ENCODE data around the gene MX1. TPM values are rescaled to one million over a fixed set of nuclear protein-coding genes. Genes with fewer than 3 reads are reported as not detected.

The MX1 gene
- total and polyA plus RNA-seq, 2 of the 13 experiments (the other 11 are each of a cell fraction or from before 2014, with no cell fraction given), result 2.6 to 5.8 TPM

DNA sequence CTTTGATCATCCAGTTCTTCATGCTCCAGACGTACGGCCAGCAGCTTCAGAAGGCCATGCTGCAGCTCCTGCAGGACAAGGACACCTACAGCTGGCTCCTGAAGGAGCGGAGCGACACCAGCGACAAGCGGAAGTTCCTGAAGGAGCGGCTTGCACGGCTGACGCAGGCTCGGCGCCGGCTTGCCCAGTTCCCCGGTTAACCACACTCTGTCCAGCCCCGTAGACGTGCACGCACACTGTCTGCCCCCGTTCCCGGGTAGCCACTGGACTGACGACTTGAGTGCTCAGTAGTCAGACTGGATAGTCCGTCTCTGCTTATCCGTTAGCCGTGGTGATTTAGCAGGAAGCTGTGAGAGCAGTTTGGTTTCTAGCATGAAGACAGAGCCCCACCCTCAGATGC, 32.5 kb downstream of the MX1 start:
- 89% methylated on average over 17 of the region's 22 CpGs for WGBS (ENCODE audit: low lambda C conversion rate)
- POLR2A ChIA-PET, result no interaction called here
- intact Hi-C loops (cut with micrococcal nuclease; ENCODE audit: unreplicated experiment), result no loop called here
- TF ChIP-seq DNMT1 (CRISPR knock-in tag; IDR thresholded peaks at IDR 0.05) (no peak), SCMH1 (CRISPR knock-in tag; IDR thresholded peaks at IDR 0.05; ENCODE audit: borderline replicate concordance) (no peak), ARHGAP35 (CRISPR knock-in tag; IDR thresholded peaks at IDR 0.05; ENCODE audit: borderline replicate concordance) (no peak), ZNF672 (CRISPR knock-in tag; IDR thresholded peaks at IDR 0.05) (no peak), ZNF577 (CRISPR knock-in tag; IDR thresholded peaks at IDR 0.05; ENCODE audit: borderline replicate concordance, low read depth) (no peak), MIER2 (CRISPR knock-in tag; IDR thresholded peaks at IDR 0.05) (no peak), SNRNP70 (IDR thresholded peaks at IDR 0.05; ENCODE audit: low read depth, low read length) (no peak), MED8 (CRISPR knock-in tag; IDR thresholded peaks at IDR 0.05; ENCODE audit: insufficient replicate concordance) (no peak)
- TF ChIP-seq, protein P1, sequence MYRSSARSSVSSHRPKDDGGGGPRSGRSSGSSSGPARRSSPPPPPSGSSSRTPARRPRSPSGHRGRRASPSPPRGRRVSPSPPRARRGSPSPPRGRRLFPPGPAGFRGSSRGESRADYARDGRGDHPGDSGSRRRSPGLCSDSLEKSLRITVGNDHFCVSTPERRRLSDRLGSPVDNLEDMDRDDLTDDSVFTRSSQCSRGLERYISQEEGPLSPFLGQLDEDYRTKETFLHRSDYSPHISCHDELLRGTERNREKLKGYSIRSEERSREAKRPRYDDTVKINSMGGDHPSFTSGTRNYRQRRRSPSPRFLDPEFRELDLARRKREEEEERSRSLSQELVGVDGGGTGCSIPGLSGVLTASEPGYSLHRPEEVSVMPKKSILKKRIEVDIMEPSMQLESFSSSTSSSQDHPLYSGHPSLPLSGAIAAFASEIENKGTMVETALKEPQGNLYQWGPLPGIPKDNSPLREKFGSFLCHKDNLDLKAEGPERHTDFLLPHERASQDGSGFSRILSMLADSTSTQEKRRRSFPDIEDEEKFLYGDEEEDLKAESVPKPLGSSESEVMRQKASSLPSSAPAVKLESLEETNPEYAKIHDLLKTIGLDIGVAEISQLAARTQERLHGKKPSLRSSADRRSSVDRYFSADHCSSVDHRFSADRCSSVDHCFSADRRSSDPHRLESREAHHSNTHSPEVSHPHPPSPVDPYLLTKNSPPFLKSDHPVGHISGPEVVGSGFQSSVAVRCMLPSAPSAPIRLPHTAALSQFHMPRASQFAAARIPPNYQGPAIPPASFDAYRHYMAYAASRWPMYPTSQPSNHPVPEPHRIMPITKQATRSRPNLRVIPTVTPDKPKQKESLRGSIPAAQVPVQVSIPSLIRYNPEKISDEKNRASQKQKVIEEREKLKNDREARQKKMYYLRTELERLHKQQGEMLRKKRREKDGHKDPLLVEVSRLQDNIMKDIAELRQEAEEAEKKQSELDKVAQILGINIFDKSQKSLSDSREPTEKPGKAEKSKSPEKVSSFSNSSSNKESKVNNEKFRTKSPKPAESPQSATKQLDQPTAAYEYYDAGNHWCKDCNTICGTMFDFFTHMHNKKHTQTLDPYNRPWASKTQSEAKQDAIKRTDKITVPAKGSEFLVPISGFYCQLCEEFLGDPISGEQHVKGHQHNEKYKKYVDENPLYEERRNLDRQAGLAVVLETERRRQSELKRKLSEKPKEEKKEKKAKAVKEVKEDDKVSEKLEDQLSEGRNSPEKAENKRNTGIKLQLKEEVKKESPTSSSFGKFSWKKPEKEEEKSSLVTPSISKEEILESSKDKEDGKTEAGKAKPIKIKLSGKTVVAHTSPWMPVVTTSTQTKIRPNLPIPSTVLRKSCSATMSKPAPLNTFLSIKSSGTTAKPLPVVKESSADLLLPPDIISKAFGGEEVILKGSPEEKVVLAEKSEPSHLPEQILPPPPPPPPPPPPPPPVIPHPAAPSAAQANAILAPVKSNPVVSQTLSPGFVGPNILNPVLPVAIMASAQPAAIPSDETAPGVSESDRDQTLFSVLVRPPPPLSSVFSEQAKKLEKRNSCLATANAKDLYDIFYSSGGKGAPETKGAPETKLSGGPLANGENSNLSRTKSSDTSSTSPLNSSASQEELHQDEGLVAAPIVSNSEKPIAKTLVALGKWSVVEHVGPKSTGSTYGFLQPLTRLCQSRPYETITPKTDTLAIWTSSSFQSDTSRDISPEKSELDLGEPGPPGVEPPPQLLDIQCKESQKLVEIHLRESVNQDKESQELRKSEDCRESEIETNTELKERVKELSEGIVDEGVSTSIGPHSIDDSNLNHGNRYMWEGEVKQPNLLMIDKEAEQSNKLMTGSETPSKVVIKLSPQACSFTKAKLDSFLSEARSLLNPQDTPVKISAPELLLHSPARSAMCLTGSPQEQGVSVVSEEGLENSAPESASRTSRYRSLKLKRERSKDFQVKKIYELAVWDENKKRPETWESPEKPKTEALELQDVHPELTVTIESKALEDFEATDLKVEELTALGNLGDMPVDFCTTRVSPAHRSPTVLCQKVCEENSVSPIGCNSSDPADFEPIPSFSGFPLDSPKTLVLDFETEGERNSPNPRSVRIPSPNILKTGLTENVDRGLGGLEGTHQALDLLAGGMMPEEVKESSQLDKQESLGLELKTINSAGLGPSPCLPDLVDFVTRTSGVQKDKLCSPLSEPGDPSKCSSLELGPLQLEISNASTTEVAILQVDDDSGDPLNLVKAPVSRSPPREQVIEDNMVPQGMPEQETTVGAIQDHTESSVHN (CRISPR knock-in tag; IDR thresholded peaks at IDR 0.05), result no peak
- TF ChIP-seq, protein P2, sequence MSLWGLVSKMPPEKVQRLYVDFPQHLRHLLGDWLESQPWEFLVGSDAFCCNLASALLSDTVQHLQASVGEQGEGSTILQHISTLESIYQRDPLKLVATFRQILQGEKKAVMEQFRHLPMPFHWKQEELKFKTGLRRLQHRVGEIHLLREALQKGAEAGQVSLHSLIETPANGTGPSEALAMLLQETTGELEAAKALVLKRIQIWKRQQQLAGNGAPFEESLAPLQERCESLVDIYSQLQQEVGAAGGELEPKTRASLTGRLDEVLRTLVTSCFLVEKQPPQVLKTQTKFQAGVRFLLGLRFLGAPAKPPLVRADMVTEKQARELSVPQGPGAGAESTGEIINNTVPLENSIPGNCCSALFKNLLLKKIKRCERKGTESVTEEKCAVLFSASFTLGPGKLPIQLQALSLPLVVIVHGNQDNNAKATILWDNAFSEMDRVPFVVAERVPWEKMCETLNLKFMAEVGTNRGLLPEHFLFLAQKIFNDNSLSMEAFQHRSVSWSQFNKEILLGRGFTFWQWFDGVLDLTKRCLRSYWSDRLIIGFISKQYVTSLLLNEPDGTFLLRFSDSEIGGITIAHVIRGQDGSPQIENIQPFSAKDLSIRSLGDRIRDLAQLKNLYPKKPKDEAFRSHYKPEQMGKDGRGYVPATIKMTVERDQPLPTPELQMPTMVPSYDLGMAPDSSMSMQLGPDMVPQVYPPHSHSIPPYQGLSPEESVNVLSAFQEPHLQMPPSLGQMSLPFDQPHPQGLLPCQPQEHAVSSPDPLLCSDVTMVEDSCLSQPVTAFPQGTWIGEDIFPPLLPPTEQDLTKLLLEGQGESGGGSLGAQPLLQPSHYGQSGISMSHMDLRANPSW (CRISPR knock-in tag; IDR thresholded peaks at IDR 0.05; ENCODE audit: borderline replicate concordance), result no peak

More for the DNA sequence above, 32.5 kb downstream of the MX1 start:
- no peaks in the 10 kb centered on the region for H4K20me1 ChIP-seq (ENCODE audit: insufficient read depth, low read length)
- FAIRE-seq, result no peak
- ATAC-seq, result no peak
- peaks cover 5% of the 10 kb centered on the region; the same call in 1 of the 2 replicates for H3K4me1 ChIP-seq (ENCODE audit: insufficient read depth, low read length)
- no peak overlapping the region for H3K4me3 ChIP-seq (replicated peaks in 1 of 3; ENCODE audit: insufficient read depth in 1 of 3, low read depth in 2 of 3, low read length in 3 of 3)
- in situ Hi-C loops (cut with HindIII; ENCODE audit: extremely low pct_ligation_motif_present, low pct_unique_long_range_greater_than_20kb), result no loop called here
- H3K27me3 ChIP-seq (ENCODE audit: control insufficient read depth in 1 of 2, insufficient read depth in 2 of 2, low read length in 2 of 2), result no peaks in the 10 kb centered on the region
- BruUV-seq (replicated peaks), result no TSS peak
- no peak overlapping the region for H3K9ac ChIP-seq (ENCODE audit: insufficient read depth, low read depth, low read length)
- H3K9me3 ChIP-seq (ENCODE audit: low read length), result peaks cover 6% of the 10 kb centered on the region; the same call in 1 of the 2 replicates
- H2AFZ ChIP-seq (ENCODE audit: low read length), result no peak overlapping the region
- H3K36me3 ChIP-seq (replicated peaks in 1 of 2; ENCODE audit: control insufficient read depth in 1 of 2, insufficient read depth in 2 of 2, low read length in 2 of 2), result no peaks in the 10 kb centered on the region
- no peak overlapping the region for H3K4me2 ChIP-seq (ENCODE audit: low read depth, low read length)
- H3K27ac ChIP-seq (ENCODE audit: extremely low read length, insufficient read depth, low read length), result no peak overlapping the region
- no peak for DNase-seq (ENCODE audit: low spot score)
- no peaks in the 10 kb centered on the region for H3K79me2 ChIP-seq (ENCODE audit: insufficient read depth, low read length)
- CTCF ChIA-PET (ENCODE audit: low intra/inter-chr PET ratio, low total read pairs), result interaction anchor here (1.0 kb wide), 1 partner anchor 175 kb away, joined by 3 read pairs; no protein-coding TSS in a partner anchor

Data from HepG2 (cell line).